ENCODE results near the gene SKP2.
"Not testable (repeated sequence)": the region's sequence is repeated elsewhere in the genome, so short reads cannot be mapped to it uniquely, and the experiment has no call there.

Gene SKP2

DNA sequence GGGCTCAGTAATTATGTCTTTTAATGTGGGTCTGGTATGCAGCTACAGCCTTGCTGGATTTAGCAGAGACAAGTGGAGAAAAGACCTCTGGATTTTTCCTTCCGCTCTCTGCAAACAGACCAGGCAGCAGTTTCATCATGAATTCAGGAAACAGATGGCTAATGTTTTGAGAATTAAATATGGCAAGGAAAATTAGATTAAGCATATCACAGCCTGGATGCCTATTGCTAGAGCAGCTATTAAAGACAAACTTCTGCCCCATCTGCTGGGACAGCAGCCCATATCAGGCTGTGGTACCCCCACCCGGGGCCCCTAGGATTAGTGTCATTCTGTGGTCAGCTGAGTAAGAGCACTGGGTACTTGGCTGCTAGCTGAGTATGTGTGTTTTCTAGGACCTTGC lies 6.2 kb downstream of the SKP2 start:
- DNase-seq, result no peak

DNA sequence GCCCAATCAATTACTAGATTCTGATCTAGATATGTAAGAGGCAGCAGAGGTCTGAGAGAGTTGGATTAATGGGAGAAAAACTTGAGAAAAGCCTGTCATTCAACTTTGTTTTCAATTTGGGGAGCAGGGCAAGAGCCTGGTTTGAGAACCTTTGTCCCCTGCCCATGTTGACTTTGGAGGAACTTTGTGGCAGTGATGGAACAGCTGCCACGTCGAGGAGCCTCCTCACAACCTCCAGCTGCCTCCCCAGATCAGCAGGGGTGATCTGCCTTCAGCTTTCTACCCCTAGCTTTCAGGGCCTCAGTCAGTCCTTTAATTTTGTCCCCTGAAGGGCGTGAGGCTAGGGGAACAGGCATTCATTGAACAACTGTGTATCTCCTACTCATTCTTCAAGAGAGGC lies 8.7 kb downstream of the SKP2 start:
- no peak for DNase-seq

DNA sequence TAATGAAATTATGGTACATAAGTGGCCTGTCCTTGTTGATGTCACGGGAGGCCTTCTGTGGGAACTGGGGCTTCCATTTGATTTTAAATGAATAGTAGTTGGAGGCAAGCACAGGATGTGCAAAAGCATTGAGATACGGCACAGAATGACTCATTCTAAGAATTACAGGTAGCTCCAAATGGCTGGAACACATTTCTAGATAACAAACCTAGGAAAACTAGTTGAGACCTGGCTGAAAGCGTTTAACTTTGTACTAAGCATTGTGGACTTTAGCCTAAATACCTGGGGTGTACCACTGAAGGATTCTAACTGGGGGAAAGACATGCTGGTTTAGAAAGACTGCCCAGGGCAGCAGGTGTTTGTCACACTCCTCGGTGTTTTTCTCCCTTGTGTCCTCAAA lies 9.4 kb downstream of the SKP2 start:
- DNase-seq, result no peak

DNA sequence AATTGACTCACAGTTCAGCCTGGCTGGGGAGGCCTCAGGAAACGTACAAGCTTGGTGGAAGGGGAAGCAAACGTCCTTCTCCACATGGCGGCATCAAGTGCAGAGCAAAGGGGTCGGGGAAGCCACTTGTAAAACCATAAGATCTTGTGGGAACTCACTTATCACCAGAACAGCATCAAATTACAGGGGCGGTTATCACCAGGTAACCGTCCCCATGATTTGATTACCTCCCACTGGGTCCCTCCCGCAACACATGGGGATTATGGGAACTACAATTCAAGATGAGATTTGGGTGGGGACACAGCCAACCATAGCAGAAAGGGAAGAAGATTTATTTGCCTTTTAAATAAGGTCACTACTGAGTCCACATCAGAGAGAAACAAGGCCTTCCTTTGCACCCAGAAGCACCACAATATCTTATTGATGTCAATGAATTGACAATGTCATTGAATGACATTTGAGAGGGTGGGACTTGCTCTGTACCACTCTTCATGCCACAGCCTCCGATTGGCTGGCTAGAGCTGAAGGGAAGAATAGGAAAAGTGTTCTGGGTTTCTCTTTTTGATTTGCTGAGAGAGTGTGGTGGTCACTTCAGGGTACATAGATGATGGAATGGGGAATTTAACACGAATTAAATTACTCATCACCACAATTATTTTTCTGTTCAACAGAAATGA lies 11.0 kb downstream of the SKP2 start:
- DNase-seq, result no peak

DNA sequence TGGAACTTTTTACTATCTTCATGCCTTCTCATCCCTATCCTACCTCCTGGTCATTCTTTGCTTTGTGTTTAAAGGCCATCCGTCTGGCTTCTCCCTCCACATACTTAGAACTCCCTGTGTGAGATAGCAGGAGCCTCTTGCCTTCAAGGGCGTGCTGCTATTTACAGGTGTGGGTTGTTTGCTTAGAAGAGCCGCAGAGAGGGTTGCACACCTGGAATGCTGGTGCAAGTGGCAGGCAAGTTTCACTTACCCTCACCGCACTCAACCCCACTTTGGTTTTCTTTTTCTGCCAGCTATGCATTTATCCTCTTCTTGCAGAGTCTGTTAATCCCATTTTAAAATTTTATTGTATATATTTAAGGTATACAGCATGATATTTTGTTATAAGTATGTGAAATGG lies 12.6 kb downstream of the SKP2 start:
- no peak for DNase-seq

DNA sequence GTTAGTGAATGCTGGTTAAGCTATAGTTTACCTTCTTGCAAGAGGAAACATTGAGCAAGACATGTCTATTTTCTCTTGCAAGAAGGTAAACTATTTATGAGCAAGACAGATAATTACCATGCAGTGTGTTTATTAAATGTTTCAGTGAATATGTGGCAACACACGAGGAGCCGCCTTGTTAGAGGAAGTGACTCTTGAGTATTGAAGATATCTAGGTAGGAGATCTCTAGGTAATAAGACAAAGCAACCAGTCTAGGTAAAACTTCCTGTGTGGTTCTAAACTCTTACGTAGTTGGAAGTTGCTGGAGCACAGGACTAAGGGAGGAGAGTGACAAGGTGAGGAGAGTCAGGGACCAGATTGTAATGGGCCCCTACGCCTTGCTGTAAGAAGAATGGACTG lies 16.8 kb downstream of the SKP2 start:
- no peak for DNase-seq

DNA sequence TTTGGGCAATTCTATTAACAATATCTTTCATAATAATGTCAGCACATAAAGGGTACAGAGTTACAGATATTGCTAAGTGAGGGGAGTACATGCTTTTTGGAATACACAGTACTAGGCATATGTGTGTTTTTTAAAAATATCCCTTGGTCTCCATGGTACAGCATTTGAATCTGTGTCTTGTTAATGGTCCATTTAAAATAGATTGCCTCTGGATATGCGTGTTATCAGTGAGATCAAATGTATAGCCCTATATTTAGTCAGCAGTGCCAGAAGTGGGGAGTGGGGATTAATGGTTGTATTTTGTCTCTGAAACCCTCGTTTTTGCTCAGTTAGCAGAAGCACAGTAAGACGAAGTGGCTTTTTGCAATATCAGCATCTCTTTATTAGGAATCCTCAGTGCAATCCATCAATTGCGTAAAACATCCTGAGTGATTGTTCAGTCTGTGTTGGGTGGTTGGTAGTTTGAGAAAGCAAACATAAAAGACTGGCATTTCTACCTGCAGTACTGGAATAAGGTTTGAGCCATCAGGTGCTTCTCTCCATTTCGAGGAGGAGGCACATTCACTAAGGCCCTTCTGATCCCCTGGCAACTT lies 19.0 kb downstream of the SKP2 start:
- DNase-seq, result no peak

DNA sequence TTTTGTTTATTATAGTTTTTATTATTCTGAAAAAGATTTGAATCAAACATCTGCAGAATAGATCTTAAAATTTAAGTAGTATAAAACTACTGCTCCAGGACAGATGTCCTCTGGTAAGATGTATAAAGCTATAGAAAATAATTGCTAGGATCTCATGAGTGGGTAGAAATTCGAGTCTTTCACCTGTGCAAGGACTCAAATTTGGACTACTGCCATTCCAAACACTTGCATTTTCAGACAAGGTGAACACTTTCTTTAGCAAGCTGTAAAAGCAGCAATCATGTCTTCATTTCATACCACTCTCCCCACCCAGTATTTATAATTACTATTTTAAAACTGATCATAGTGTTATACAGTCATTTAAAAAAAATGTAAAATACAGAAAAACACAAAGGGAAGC lies 20.7 kb downstream of the SKP2 start:
- DNase-seq, result no peak

DNA sequence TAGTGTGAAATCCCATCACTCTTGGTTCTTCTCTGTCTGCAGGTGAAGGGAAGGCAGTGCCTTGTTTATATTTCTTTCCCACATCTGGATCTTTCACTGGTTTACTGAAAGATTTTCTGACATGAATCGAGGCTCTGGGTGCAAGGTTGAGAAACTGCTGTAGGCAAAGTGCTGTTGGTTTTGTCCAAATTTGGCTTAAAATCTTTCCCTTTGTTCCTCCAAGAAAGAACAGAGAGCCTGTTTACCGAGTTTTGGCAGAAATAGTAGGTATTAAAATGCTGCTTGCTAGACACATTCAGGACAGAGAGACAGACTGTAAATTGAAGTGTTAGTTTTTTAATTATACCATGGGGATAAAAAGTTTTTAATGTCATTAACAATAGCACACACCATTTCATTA lies 21.5 kb downstream of the SKP2 start:
- no peak for DNase-seq

DNA sequence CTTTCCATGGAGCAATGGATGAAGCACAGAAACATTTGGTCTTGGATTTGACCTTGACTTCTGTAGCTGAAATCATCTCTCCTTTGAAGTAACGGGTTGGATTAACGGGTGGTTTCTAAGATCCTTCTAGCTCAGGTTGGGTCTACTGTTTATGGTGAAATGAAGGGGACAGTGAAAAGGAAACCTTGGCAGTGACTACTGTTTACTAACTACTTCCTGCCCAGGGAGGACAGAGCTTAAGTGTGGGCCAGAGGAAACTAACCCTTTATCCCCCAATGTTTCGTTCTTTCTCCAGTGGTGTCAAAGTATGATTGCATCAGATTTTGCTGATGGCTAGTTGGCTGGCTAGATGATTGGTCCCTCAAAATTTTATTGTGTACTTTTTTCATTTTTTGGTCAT lies 22.2 kb downstream of the SKP2 start:
- DNase-seq, result no peak

DNA sequence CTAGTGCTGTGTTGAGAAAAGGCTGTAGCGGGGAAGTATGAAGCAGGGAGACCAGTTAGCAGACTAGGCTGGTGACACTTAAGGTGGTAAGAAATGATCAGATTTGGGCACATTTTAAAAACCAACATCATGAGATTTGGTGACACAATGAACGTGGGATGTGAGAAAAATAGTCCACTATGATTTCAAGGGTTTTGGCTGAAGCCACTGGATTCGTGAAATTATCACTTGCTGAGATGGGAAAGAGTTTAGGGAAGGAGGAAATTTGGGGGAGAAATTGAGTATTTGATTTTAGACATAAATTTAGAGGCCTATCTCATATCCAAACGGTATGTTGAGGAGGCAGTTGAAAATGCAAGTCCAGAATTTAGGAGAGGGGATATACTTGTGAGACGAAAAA lies 23.1 kb downstream of the SKP2 start:
- no peak for DNase-seq

DNA sequence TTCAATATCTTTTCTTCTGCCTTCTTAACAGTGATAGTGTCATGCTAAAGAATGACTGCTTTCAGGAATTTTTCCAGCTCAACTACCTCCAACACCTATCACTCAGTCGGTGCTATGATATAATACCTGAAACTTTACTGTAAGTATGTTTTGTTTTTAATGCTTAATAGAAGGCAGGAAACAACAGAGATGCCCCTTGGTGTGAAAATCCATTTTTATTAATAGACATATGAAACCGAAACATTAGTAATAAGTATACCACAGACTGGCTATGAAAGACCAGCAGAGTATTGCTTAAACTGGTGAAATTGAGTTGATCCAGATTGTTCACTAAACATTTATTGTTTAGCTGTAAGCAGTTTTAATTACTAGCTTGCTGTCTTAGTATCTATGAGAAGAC lies 25.2 kb downstream of the SKP2 start:
- DNase-seq, result no peak

DNA sequence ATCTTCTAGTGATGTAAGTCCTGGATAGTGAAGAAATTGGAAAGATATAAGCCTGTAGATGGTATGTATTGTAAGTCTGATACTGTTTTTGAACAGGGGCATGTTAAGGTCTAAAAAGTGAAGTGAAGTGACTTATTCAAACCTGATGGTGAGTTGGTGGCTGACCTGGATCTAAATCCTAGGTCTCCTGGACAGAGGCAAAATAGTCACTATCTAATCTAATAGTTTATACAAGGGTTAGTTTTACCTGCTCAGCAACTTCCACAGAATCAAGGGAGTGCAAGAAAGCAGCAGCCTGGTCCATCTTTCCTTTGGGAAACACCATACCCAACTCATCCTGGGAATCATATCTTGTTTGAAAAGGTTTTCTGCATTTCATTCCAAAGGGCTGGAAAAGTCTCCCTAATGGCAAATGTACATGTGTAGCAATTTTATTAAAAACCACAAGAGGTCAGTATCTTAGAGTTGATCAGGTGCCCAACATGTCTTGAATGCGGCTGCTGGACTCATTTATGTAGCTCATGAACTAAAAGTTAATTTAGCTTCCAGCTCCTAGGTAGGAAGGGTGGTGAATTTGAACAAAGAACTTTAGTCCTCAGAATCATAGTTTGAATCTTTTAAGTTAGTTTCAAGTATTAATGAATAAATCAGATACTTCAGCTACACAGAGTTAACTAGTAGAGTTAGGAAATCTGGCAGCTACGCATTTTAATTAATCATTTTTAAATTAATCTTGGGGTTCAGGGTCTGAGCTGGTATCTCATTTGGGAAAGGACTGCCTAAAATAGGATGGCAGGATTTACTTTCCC lies 26.0 kb downstream of the SKP2 start:
- DNase-seq, result peak; percentile 10

DNA sequence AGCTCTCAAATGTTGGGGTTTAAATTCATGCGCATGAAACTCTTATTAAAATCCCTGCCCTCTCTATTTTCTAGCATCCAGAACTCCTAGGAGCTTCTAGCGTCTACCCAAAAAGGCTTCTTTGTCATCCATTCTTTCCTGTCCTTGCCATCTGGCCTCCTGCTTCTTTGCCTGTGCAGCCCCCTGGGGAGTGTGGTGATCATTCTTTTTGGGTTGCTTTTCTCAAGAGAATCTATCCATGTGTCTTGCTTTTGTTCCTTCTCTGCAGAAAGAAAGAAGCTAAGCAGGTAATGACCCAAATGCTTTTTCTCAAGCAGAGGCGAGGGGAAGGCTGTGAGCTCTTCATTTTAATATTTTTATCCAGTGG lies 26.6 kb downstream of the SKP2 start:
- DNase-seq, result no peak

DNA sequence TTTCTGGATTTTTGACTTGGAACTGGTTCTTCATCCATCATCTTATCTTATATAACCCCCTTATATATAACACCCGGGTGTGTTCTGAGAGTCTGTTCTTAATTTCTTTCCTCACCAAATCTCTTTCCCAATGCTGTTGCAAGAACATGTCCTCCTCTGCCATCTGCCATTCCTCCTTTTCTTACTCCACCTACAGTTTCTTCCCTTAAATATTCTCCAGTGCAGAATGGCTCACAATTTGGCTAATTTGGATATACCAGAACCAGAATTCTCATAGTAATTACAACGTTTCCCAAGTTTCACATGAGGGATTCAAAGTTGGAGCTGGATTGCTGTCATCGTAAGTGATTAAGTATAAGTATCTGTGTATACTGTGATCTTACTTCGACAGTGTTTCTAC lies 28.0 kb downstream of the SKP2 start:
- no peak for DNase-seq

DNA sequence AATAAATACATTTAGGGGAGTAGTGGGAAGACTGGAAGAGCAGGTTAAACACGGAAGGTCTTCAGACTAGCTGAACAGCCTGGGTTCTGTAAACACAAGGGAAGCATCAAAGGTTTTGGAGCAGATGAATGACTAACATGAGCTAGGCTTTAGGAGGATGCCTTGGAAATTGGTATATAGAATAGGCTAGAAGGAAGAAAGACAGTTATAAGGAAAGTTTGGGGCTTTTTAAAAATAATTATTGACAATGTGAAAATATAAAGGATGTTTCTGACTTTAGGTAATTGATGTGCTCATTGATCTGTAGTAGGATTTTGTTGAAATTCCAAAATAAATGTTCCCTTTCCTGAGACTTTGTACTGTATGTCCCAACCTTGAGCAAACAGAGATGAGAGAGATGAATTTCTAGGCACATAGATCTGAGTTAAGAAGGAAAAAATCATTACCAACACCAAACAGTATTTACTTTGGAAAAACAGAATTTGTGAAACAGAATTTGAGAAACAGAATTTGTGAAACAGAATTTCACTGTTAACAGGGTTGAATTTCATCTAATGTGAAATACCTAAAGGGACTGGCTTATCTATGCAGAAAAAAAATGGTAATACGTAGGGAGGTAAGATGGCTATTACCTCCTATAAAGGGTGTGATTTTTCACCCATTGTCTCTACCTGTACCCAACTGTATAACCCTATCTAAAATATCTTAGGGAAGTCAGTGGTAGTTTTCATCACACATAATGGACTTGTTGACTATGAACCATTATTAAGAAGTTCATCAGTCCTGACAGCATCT lies 28.8 kb downstream of the SKP2 start:
- DNase-seq, result no peak

DNA sequence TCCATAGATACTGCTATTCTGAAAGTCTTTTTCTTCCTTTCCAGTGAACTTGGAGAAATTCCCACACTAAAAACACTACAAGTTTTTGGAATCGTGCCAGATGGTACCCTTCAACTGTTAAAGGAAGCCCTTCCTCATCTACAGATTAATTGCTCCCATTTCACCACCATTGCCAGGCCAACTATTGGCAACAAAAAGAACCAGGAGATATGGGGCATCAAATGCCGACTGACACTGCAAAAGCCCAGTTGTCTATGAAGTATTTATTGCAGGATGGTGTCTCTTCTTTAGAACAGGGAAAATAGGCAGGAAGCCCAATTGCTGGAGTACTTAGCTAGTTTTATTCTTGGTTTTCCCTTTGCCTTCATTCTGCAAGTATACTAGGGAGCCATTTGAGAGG lies 29.9 kb downstream of the SKP2 start:
- DNase-seq, result no peak

DNA sequence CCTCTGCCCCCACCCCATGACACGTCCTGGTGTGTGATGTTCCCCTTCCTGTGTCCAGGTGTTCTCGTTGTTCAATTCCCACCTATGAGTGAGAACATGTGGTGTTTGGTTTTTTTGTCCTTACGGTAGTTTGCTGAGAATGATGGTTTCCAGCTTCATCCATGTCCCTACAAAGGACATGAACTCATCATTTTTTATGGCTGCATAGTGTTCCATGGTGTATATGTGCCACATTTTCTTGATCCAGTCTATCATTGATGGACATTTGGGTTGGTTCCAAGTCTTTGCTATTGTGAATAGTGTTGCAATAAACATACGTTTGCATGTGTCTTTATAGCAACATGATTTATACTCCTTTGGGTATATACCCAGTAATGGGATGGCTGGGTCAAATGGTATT lies 32.5 kb downstream of the SKP2 start:
- DNase-seq, result not testable (repeated sequence)

DNA sequence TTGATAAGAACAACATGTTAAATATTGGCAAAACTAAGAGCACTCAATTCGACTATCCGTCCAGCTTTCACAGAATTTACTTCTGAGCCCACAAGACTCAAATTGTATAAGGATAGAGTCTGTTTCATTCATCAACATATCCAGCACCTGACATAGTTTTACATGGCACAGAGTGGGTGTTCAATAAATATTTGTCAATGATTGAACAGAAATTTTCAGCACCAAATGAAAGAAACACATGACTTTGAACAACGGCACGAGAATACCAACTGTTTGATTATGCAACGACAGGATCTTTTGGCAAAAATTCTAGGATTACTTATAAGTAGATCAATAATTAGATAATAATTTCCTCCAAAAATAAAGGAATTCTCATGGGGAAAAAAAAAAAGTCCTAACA lies 41.8 kb downstream of the SKP2 start:
- no peak for DNase-seq

DNA sequence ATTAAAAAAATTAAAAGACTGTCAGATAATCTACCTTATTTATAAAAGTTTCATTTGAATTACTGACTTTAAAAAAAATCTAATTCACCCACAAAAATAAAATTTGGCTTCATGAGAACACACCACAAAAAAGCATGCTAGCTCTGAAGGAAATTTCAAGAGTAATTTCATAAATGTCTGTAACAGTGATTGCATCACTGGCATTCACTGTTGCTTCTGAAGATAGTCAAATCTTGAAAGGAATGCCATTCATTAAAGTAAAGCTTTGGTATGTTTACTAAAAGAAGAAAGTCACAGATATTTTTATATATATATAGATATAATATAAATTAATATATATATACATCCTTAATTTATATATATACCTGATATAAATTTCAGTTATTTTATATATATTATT lies 46.4 kb downstream of the SKP2 start:
- DNase-seq, result no peak

DNA sequence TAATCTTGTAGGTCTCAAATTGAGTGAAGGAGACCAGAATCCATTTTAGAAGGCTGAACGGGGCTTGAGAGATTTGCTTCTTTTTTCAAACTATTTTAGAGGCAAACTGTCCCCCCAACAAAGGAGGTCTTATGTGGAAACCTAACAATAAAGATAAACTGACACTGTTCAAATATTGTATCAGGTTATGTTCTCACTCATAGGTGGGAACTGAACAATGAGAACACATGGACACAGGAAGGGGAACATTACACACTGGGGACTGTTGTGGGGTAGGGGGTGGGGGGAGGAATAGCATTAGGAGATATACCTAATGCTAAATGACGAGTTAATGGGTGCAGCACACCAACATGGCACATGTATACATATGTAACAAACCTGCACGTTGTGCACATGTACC lies 46.9 kb downstream of the SKP2 start:
- not testable (repeated sequence) for DNase-seq

DNA sequence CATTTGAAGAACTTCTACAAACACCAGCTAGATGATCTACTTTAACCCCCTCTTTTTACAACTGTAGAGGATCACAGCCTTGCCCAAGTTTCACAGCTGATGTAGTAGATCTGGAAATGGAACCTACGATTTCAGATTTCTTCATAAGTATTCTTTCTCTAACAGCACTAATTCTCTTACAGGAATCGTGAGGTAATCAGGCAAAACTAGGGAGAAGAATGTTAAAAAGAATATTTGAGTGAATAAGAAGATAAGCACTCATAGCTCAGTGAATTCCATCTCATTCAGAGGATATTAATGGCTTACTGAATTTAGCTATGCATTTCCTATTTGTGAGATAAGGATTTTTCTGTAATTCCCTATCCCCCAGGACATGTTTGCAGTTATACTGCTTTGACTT lies 47.7 kb downstream of the SKP2 start:
- DNase-seq, result no peak

DNA sequence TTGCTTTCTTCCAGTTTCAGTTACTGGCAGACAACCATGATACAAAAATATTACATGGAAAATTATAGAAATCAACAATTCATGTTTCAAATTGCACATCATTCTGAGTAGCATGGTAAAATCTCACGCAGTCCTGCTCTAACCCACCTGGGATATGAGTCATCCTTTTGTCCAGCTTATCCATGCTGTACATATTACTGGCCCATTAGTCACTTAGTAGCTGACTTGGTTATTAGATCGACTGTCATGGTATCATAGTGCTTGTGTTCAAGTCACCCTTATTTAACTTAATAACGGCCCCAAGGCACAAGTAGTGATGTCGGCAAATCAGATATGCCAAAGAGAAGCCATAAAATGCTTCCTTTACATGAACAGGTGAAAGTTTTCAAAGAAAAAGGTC lies 48.6 kb downstream of the SKP2 start:
- DNase-seq, result no peak

DNA sequence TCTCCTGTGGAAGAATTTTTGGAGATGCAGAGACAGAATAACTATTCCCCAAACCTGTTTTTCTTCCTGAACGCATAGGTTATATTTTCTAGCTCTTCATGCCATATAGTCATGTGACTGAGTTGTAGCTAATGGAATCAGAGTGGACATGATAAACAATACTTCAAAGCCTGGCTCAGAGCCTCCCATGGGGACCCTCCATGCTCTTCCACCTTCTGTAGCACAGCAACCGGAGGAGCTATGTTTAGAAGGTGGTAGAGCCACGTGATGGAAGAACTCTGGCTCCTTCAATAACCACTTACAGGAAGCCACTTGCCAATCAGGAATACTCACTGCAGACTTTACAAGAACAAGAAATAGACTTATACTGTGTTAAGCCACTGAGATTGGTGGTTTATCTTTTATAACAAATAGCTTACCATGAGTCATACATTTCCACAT lies 50.6 kb downstream of the SKP2 start:
- no peak for DNase-seq
